Measurements from ENCODE around the gene ARHGEF5. TPM values are rescaled to one million over a fixed set of nuclear protein-coding genes. Genes with fewer than 3 reads are reported as not detected.
"Not testable (repeated sequence)": the region's sequence is repeated elsewhere in the genome, so short reads cannot be mapped to it uniquely, and the experiment has no call there.

Gene ARHGEF5
- total RNA-seq, 1 donor from 2014 or later = 2.4 TPM

DNA sequence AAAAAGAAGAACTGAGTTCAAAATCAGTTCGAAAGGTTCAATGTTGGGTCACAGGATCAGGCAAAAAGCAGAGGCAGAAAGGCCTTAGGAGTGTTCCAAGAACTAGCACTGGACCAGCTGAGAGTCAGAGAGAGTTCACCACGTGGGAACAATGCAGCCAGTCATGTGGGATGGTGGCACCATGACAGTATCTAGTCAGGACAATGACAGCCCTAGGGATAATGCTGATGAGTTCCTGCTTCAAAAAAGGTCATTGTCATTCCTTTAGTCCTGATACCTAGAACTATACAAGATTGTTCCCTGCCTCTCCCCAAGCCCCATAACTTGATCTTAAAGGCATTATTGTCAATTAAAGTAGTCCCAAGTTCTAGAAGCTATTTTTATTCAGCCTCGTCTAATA is 3.5 kb upstream of the ARHGEF5 start:
- H3K4me1 Mint-ChIP-seq; H3K27ac Mint-ChIP-seq (ENCODE audit: unreplicated experiment); H3K27me3 Mint-ChIP-seq (ENCODE audit: low read depth); H3K36me3 Mint-ChIP-seq (ENCODE audit: low read depth); H3K9me3 Mint-ChIP-seq; DNase-seq (ENCODE audit: low read depth, low spot score); H3K4me3 Mint-ChIP-seq: not testable (repeated sequence)

DNA sequence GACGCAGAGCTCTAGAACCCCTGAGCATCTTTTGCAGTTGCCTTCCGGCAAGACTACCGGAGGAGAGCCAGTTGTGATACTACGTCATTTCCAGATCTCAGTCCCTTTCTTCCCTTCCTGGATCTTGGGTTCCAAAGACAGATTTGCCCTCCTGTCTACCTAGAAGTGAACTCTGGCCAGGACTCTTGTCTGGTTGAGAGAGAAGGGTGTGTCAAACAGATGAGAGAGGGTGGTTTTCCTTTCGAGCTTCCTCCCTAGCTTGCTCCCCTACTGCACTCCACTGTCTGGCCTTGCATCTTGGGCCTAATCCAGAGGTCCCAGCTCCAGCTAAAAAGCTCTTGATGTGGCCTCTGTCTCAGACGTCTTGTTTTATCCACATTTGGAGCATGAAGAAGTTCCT is 983 bp downstream of the ARHGEF5 start:
- not testable (repeated sequence) for DNase-seq (ENCODE audit: low read depth, low spot score); H3K4me1 Mint-ChIP-seq; H3K4me3 Mint-ChIP-seq; H3K9me3 Mint-ChIP-seq; H3K27ac Mint-ChIP-seq (ENCODE audit: unreplicated experiment); H3K27me3 Mint-ChIP-seq (ENCODE audit: low read depth); H3K36me3 Mint-ChIP-seq (ENCODE audit: low read depth)

DNA sequence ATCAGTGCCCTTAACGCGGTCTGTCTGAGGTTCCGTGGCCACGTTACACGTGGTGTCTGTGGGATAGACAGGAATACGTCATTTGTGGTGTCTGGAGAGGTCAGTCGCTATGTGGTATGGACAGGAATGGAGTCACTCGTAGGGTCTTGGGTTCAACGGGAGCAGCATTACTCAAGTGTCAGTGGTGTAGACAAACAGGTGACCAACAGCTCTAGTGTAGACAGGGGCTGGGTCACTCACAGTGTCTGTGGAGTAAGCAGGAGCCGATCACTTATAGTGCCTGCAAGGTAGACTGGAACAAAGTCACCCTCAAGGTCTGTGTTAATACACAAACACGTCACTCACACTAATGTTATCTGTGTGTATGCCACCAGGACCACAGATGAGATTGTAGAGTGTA is 1.7 kb downstream of the ARHGEF5 start:
- not testable (repeated sequence) for H3K27ac Mint-ChIP-seq (ENCODE audit: unreplicated experiment); H3K27me3 Mint-ChIP-seq (ENCODE audit: low read depth); H3K9me3 Mint-ChIP-seq; DNase-seq (ENCODE audit: low read depth, low spot score); H3K4me3 Mint-ChIP-seq; H3K4me1 Mint-ChIP-seq; H3K36me3 Mint-ChIP-seq (ENCODE audit: low read depth)

DNA sequence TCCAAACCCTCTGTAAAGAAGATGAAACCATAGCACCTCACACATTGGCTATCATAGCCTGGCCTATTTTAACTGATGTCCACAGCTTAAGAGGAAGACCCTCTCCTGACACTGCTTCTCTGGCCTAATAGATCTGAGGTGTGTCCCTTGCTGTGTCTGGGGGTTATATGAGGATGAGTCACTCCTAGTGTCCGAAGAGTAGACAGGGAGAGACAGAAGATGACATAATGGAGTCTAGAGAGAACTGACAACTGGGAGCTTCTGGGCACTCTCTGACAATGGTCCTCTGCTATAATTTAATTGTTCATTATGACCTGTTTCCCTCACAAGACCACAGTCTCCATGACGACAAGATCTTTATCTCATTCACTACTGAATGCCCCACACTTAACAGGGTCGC is 6.9 kb downstream of the ARHGEF5 start:
- H3K9me3 Mint-ChIP-seq; H3K4me1 Mint-ChIP-seq; H3K27ac Mint-ChIP-seq (ENCODE audit: unreplicated experiment); H3K36me3 Mint-ChIP-seq (ENCODE audit: low read depth); H3K27me3 Mint-ChIP-seq (ENCODE audit: low read depth); DNase-seq (ENCODE audit: low read depth, low spot score); H3K4me3 Mint-ChIP-seq: not testable (repeated sequence)

DNA sequence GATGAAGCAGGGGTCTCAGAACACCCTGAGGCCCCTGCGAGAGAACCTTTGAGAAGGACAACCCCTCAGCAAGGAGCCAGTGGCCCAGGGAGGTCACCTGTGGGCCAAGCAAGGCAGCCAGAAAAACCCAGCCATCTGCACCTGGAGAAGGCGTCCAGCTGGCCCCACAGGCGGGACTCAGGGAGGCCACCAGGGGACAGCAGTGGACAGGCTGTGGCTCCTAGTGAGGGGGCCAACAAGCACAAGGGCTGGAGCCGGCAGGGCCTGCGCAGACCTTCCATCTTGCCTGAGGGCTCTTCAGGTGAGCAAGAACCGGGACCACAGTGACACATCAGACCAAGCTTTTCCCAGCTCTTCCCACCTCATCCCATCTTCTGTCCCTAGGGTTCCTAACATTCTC is 10.3 kb downstream of the ARHGEF5 start:
- H3K4me3 Mint-ChIP-seq; H3K36me3 Mint-ChIP-seq (ENCODE audit: low read depth); H3K9me3 Mint-ChIP-seq; DNase-seq (ENCODE audit: low read depth, low spot score); H3K27ac Mint-ChIP-seq (ENCODE audit: unreplicated experiment); H3K4me1 Mint-ChIP-seq; H3K27me3 Mint-ChIP-seq (ENCODE audit: low read depth): not testable (repeated sequence)

DNA sequence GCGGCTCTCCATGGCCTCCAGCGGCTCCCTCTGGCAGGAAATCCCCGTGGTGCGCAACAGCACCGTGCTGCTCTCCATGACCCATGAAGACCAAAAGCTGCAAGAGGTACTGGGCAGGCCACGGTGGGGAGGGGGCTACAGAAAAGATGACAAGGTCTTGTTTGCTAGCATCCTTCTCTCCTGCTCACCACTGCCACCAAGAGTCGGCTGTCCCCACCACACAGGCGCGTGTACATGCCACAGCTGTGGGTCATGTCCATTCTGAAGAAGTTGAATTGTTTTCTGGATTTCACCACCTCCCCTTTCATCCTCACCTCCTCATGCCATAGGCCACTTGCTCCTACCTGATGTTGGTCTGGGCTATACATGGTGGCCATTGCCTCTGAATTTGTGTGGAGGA is 12.0 kb downstream of the ARHGEF5 start:
- H3K4me1 Mint-ChIP-seq; H3K9me3 Mint-ChIP-seq; H3K4me3 Mint-ChIP-seq; DNase-seq (ENCODE audit: low read depth, low spot score); H3K27me3 Mint-ChIP-seq (ENCODE audit: low read depth); H3K27ac Mint-ChIP-seq (ENCODE audit: unreplicated experiment); H3K36me3 Mint-ChIP-seq (ENCODE audit: low read depth): not testable (repeated sequence)

DNA sequence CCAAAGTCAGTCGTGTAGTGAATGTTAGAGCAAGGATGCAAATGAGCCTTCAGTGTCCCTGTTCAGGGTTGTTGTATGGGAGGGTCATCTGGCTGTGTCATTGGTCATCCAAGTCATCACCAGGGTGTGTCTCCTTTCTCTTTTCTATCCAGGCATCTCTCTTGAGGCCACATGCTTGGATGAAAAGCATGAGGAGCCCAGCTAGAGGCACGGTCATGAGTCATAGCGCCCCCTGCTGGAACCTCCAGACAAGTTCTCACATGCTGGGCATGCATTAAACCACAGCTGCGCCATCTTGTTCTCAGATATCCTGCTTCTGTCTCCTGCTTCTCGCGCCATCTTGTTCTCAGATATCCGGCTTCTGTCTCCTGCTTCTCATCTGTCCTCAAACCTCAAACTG is 14.0 kb downstream of the ARHGEF5 start:
- not testable (repeated sequence) for H3K4me3 Mint-ChIP-seq; H3K9me3 Mint-ChIP-seq; H3K27me3 Mint-ChIP-seq (ENCODE audit: low read depth); H3K27ac Mint-ChIP-seq (ENCODE audit: unreplicated experiment); H3K4me1 Mint-ChIP-seq; H3K36me3 Mint-ChIP-seq (ENCODE audit: low read depth); DNase-seq (ENCODE audit: low read depth, low spot score)

DNA sequence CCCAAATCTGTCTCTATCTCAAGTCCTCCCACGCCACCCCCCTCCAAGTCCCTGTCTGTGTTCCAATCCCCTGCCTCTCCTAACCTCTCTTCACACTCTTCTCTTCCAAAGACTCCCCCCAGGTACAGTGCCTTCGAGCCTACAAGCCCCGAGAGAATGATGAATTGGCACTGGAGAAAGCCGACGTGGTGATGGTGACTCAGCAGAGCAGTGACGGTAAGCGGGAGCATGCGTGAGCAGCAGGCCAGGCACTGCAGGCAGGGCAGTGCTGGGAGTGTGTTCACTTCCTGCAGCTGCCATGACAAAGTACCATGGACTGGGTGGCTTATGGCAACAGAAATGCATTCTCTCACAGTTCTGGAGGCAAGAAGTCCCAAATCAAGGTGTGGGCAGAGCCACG is 23.4 kb downstream of the ARHGEF5 start:
- no peak for DNase-seq (ENCODE audit: low read depth, low spot score)
- no peak overlapping the region for H3K27ac Mint-ChIP-seq (ENCODE audit: unreplicated experiment)
- TF ChIP-seq, protein P1, sequence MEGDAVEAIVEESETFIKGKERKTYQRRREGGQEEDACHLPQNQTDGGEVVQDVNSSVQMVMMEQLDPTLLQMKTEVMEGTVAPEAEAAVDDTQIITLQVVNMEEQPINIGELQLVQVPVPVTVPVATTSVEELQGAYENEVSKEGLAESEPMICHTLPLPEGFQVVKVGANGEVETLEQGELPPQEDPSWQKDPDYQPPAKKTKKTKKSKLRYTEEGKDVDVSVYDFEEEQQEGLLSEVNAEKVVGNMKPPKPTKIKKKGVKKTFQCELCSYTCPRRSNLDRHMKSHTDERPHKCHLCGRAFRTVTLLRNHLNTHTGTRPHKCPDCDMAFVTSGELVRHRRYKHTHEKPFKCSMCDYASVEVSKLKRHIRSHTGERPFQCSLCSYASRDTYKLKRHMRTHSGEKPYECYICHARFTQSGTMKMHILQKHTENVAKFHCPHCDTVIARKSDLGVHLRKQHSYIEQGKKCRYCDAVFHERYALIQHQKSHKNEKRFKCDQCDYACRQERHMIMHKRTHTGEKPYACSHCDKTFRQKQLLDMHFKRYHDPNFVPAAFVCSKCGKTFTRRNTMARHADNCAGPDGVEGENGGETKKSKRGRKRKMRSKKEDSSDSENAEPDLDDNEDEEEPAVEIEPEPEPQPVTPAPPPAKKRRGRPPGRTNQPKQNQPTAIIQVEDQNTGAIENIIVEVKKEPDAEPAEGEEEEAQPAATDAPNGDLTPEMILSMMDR (conservative IDR thresholded peaks at IDR 0.05) = no peak
- no peaks in the 10 kb centered on the region for H3K27me3 Mint-ChIP-seq (ENCODE audit: low read depth)
- H3K4me1 Mint-ChIP-seq = no peaks in the 10 kb centered on the region
- H3K4me3 Mint-ChIP-seq = no peak overlapping the region
- H3K9me3 Mint-ChIP-seq = no peaks in the 10 kb centered on the region
- H3K36me3 Mint-ChIP-seq (ENCODE audit: low read depth) = peaks cover 3% of the 10 kb centered on the region

DNA sequence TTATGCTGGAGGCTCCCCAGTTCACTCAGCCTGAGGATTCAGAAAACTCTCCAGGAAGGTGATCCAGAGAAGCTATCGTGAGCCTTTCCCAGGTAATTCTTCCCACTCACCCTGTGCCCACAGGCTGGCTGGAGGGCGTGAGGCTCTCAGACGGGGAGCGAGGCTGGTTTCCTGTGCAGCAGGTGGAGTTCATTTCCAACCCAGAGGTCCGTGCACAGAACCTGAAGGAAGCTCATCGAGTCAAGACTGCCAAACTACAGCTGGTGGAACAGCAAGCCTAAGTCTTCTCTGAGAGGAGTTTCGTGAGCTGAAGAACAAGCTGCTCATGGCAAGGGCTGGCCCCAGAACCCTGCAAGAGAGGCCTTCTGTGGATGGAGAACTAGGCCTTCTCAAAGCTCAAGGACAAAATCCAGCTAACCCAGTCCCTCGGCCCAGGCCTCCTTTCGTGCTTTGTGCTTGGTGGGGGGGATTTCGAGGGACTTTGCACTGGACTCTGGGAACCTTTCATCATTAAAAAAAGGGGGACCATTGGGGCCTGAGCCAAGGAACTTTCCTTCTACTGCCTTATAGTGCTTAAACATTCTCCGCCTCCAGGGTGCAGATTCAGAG is 24.7 kb downstream of the ARHGEF5 start:
- TF ChIP-seq, protein P1 (conservative IDR thresholded peaks at IDR 0.05) = no peak
- Mint-ChIP-seq H3K4me3 (no peak overlapping the region), H3K4me1 (no peaks in the 10 kb centered on the region), H3K36me3 (ENCODE audit: low read depth) (peaks cover 3% of the 10 kb centered on the region), H3K9me3 (no peaks in the 10 kb centered on the region), H3K27ac (ENCODE audit: unreplicated experiment) (no peak overlapping the region), H3K27me3 (ENCODE audit: low read depth) (no peaks in the 10 kb centered on the region)
- no peak for DNase-seq (ENCODE audit: low read depth, low spot score)
